GM23338 (cell line): Measurements from ENCODE around the gene NFIC. TPM values are rescaled to one million over a fixed set of nuclear protein-coding genes. Genes with fewer than 3 reads are reported as not detected.

Experiments used
- ATAC-seq: fragments of 200-7000 bp; cut with Tn5 transposase; 3 replicates; pipeline ENCODE4 v1.9.1; 2020
- DNase-seq: peaks from one replicate; pipeline ENCODE4 v3.0.0-alpha.2; 2015; ENCODE audit warnings: low spot score
- H2AFZ ChIP-seq: fragments of 200-600 bp; sonication (generic); 2 replicates; pipeline ENCODE4 v1.8.0; 2016; ENCODE audit warnings: antibody characterized with exemption, mild to moderate bottlenecking, moderate library complexity
- H3F3A ChIP-seq: fragments of 200-600 bp; sonication (generic); replicated peaks from 2 replicates; pipeline ENCODE4 v1.8.0; 2017; ENCODE audit warnings: antibody characterized with exemption, mixed run types, low read depth
- H3K27ac ChIP-seq: fragments of 200-600 bp; sonication (generic); 2 replicates; pipeline ENCODE4 v1.6.1; 2016; ENCODE audit warnings: low read depth
- H3K27me3 ChIP-seq: fragments of 200-600 bp; sonication (generic); 2 replicates; pipeline ENCODE4 v1.8.0; 2016; ENCODE audit warnings: mild to moderate bottlenecking, mixed run types, moderate library complexity; ENCODE audit not compliant: insufficient read depth
- H3K36me3 ChIP-seq: fragments of 200-600 bp; sonication (generic); 2 replicates; pipeline ENCODE4 v1.8.0; 2016; ENCODE audit warnings: mild to moderate bottlenecking; ENCODE audit not compliant: insufficient read depth
- H3K4me1 ChIP-seq: fragments of 200-600 bp; sonication (generic); 2 replicates; pipeline ENCODE4 v1.8.0; 2016; ENCODE audit warnings: mild to moderate bottlenecking, moderate library complexity; ENCODE audit not compliant: insufficient read depth
- H3K4me2 ChIP-seq: fragments of 200-600 bp; sonication (generic); 2 replicates; pipeline ENCODE4 v1.7.1; 2017; ENCODE audit warnings: mixed run types
- H3K4me3 ChIP-seq: fragments of 200-600 bp; sonication (generic); 2 replicates; pipeline ENCODE4 v1.6.1; 2016; ENCODE audit warnings: mixed run types
- H3K79me2 ChIP-seq: fragments of 200-600 bp; sonication (generic); replicated peaks from 2 replicates; pipeline ENCODE4 v1.8.0; 2017; ENCODE audit warnings: mild to moderate bottlenecking; ENCODE audit not compliant: insufficient read depth
- H3K9me2 ChIP-seq: fragments of 200-600 bp; sonication (generic); 2 replicates; pipeline ENCODE4 v1.8.0; 2017; ENCODE audit not compliant: insufficient read depth
- H4K20me1 ChIP-seq: fragments of 200-600 bp; sonication (generic); replicated peaks from 2 replicates; pipeline ENCODE4 v1.8.0; 2017; ENCODE audit warnings: mild to moderate bottlenecking; ENCODE audit not compliant: insufficient read depth
- H3K27ac Mint-ChIP-seq: 2 replicates; pipeline ENCODE4 v1.8.0; 2020; ENCODE audit warnings: inconsistent platforms, mild to moderate bottlenecking, moderate library complexity, mixed read lengths
- H3K27me3 Mint-ChIP-seq: 3 replicates; pipeline ENCODE4 v1.8.0; 2022; ENCODE audit warnings: low read depth, mild to moderate bottlenecking, moderate library complexity, mixed read lengths, inconsistent platforms; ENCODE audit not compliant: insufficient read depth, poor library complexity
- H3K36me3 Mint-ChIP-seq: 3 replicates; pipeline ENCODE4 v1.8.0; 2021; ENCODE audit warnings: low read depth, mild to moderate bottlenecking, inconsistent platforms, moderate library complexity, mixed read lengths
- H3K4me1 Mint-ChIP-seq: 3 replicates; pipeline ENCODE4 v1.8.0; 2020; ENCODE audit warnings: mild to moderate bottlenecking, inconsistent platforms, mixed read lengths
- H3K4me3 Mint-ChIP-seq: 3 replicates; pipeline ENCODE4 v1.8.0; 2021; ENCODE audit warnings: moderate library complexity, mild to moderate bottlenecking, inconsistent platforms, mixed read lengths
- H3K9me3 Mint-ChIP-seq: 3 replicates; pipeline ENCODE4 v1.8.0; 2020; ENCODE audit warnings: moderate library complexity, mild to moderate bottlenecking, inconsistent platforms, mixed read lengths
- CREB1 ChIP-seq: fragments of 250-450 bp; sonication (Bioruptor Pico); IDR thresholded peaks from 2 replicates; pipeline ENCODE4 v1.5.0; 2020; ENCODE audit warnings: low read depth, mild to moderate bottlenecking, moderate library complexity
- EZH2 ChIP-seq: fragments of 200-600 bp; sonication (generic); IDR thresholded peaks from one replicate; pipeline ENCODE4 v1.8.0; 2017; ENCODE audit warnings: antibody characterized with exemption, mild to moderate bottlenecking, low read depth; ENCODE audit not compliant: unreplicated experiment
- JUNB ChIP-seq: IDR thresholded peaks from one replicate; pipeline ENCODE4 v1.6.1; 2016; ENCODE audit warnings: antibody characterized with exemption; ENCODE audit not compliant: unreplicated experiment
- polyA plus RNA-seq: library from polyadenylated mRNA; unstranded; fragments of >200 nt; fragmentation: Nextera tagmentation; extraction: Ambion mirVana; gene quantifications from 2 replicates; pipeline ENCODE4 v1.2.1, GENCODE V29; 2016
- total RNA-seq: library from RNA; depleted of rRNA; stranded (reverse); fragments of >200 nt; shearing (Covaris generic); gene quantifications from 2 replicates; pipeline ENCODE4 v1.2.3, GENCODE V29; 2014
- TF ChIP-seq, protein P1 (sequence below): fragments of 250-450 bp; sonication (Bioruptor Pico); IDR thresholded peaks from 2 replicates; pipeline ENCODE4 v1.5.0; 2020; ENCODE audit warnings: mild to moderate bottlenecking, moderate library complexity
- TF ChIP-seq, protein P2 (sequence below): IDR thresholded peaks from 2 replicates; pipeline ENCODE4 v1.6.1; 2016; ENCODE audit warnings: antibody characterized with exemption

NFIC gene
- total and polyA plus RNA-seq, 2 experiments from 2014 or later = 1.3 to 5.3 TPM

DNA sequence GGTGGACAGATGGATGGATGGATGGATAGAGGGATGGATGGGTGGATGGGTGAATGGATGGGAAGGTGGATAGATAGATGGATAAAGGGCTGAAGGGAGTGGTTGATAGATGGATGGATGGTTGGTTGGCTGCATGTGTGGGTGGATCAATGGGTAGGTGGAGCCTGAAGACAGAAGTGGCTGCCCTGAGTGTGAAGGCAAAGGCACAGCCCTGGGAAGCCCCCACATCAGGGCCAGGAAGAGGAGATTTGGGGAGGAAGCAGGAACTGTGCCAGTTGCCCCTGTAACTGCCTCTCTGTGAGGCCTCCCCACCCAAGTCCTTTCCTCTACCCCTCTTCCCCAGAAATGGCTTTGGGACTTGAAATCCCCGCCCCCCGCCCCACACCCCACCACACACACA lies 43.4 kb upstream of the NFIC start (continued):
- TF ChIP-seq, protein P1, sequence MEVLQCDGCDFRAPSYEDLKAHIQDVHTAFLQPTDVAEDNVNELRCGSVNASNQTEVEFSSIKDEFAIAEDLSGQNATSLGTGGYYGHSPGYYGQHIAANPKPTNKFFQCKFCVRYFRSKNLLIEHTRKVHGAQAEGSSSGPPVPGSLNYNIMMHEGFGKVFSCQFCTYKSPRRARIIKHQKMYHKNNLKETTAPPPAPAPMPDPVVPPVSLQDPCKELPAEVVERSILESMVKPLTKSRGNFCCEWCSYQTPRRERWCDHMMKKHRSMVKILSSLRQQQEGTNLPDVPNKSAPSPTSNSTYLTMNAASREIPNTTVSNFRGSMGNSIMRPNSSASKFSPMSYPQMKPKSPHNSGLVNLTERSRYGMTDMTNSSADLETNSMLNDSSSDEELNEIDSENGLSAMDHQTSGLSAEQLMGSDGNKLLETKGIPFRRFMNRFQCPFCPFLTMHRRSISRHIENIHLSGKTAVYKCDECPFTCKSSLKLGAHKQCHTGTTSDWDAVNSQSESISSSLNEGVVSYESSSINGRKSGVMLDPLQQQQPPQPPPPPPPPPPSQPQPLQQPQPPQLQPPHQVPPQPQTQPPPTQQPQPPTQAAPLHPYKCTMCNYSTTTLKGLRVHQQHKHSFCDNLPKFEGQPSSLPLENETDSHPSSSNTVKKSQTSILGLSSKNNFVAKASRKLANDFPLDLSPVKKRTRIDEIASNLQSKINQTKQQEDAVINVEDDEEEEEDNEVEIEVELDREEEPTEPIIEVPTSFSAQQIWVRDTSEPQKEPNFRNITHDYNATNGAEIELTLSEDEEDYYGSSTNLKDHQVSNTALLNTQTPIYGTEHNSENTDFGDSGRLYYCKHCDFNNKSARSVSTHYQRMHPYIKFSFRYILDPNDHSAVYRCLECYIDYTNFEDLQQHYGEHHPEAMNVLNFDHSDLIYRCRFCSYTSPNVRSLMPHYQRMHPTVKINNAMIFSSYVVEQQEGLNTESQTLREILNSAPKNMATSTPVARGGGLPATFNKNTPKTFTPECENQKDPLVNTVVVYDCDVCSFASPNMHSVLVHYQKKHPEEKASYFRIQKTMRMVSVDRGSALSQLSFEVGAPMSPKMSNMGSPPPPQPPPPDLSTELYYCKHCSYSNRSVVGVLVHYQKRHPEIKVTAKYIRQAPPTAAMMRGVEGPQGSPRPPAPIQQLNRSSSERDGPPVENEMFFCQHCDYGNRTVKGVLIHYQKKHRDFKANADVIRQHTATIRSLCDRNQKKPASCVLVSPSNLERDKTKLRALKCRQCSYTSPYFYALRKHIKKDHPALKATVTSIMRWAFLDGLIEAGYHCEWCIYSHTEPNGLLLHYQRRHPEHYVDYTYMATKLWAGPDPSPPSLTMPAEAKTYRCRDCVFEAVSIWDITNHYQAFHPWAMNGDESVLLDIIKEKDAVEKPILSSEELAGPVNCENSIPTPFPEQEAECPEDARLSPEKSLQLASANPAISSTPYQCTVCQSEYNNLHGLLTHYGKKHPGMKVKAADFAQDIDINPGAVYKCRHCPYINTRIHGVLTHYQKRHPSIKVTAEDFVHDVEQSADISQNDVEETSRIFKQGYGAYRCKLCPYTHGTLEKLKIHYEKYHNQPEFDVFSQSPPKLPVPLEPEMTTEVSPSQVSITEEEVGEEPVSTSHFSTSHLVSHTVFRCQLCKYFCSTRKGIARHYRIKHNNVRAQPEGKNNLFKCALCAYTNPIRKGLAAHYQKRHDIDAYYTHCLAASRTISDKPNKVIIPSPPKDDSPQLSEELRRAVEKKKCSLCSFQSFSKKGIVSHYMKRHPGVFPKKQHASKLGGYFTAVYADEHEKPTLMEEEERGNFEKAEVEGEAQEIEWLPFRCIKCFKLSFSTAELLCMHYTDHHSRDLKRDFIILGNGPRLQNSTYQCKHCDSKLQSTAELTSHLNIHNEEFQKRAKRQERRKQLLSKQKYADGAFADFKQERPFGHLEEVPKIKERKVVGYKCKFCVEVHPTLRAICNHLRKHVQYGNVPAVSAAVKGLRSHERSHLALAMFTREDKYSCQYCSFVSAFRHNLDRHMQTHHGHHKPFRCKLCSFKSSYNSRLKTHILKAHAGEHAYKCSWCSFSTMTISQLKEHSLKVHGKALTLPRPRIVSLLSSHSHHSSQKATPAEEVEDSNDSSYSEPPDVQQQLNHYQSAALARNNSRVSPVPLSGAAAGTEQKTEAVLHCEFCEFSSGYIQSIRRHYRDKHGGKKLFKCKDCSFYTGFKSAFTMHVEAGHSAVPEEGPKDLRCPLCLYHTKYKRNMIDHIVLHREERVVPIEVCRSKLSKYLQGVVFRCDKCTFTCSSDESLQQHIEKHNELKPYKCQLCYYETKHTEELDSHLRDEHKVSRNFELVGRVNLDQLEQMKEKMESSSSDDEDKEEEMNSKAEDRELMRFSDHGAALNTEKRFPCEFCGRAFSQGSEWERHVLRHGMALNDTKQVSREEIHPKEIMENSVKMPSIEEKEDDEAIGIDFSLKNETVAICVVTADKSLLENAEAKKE (CRISPR knock-in tag) = no peak
- no peak for TF ChIP-seq CREB1

DNA sequence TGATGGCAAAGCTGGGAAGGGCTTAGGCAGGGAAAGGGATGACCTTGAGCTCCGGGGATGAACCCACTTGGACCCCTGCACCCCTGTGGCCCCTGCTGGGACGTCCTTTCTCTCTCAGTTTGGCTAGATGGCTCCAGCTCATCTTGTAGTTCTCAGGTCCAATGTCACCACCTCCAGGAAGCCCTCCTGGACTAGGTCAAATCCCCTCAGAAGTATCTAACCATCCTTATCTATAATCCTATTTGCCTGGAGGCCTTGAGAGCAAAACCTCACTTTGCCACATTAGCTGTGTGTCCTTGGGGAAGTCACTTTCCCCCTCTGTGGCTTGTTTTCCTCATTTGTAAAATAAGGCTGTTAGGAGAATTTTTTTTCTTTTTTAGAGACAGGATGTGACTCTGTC lies 42.7 kb upstream of the NFIC start:
- H3K4me3 ChIP-seq = no peak overlapping the region
- Mint-ChIP-seq H3K4me3 (no peak overlapping the region), H3K9me3 (no peaks in the 10 kb centered on the region), H3K27ac (no peak overlapping the region), H3K27me3 (peaks cover 9% of the 10 kb centered on the region), H3K4me1 (no peaks in the 10 kb centered on the region), H3K36me3 (no peaks in the 10 kb centered on the region; the same call in 2 of the 3 replicates)
- no peaks in the 10 kb centered on the region for H3F3A ChIP-seq
- 0 out of 2 replicates have a peak, but pooled peaks cover 4% of the 10 kb centered on the region for H3K9me2 ChIP-seq
- ATAC-seq = no peak
- no peak overlapping the region for H2AFZ ChIP-seq
- H3K36me3 ChIP-seq = no peaks in the 10 kb centered on the region
- DNase-seq = no peak
- no peaks in the 10 kb centered on the region for H3K79me2 ChIP-seq
- H3K4me2 ChIP-seq = no peak overlapping the region
- TF ChIP-seq EZH2 (no peak), JUNB (no peak)
- TF ChIP-seq, protein P2, sequence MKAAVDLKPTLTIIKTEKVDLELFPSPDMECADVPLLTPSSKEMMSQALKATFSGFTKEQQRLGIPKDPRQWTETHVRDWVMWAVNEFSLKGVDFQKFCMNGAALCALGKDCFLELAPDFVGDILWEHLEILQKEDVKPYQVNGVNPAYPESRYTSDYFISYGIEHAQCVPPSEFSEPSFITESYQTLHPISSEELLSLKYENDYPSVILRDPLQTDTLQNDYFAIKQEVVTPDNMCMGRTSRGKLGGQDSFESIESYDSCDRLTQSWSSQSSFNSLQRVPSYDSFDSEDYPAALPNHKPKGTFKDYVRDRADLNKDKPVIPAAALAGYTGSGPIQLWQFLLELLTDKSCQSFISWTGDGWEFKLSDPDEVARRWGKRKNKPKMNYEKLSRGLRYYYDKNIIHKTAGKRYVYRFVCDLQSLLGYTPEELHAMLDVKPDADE = no peak
- no peak overlapping the region for H3K27ac ChIP-seq
- no peaks in the 10 kb centered on the region; the same call in 1 of the 2 replicates for H4K20me1 ChIP-seq
- no peaks in the 10 kb centered on the region; the same call in 1 of the 2 replicates for H3K27me3 ChIP-seq
- no peaks in the 10 kb centered on the region for H3K4me1 ChIP-seq
